NCI-H2227 (cell line): ENCODE data around the gene FHL5.
"Not testable (repeated sequence)": the region's sequence is repeated elsewhere in the genome, so short reads cannot be mapped to it uniquely, and the experiment has no call there.

Experiments
- DNase-seq: peaks from one replicate; lab custom pipeline; 2025; ENCODE audit not compliant: unreplicated experiment; lab: John Stamatoyannopoulos, UW

The FHL5 gene

DNA sequence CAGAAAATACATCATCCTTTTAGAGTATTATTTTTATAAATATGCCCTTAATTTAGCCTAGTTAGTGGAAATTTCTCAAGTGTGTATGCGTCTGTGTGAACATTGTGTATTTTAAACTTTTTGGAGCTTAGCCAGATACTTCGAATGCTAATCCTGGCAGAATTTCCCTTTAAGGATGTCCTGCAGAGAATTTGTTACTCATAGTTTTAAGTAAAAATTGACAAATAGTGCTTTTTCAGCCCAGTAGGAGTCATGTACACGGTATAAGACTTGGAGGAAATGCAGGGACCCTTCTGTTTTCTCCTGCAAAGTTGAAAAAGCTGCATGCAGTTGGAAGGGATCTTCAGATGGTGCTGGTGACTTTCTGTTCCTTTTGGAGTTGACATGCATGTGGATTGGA lies at the start of gene FHL5:
Gene FHL5 (plus strand): TSS at position 243 of the 400 bp plus-strand sequence. CDS start 40,486 bp downstream, outside the sequence.
- no peak for DNase-seq

DNA sequence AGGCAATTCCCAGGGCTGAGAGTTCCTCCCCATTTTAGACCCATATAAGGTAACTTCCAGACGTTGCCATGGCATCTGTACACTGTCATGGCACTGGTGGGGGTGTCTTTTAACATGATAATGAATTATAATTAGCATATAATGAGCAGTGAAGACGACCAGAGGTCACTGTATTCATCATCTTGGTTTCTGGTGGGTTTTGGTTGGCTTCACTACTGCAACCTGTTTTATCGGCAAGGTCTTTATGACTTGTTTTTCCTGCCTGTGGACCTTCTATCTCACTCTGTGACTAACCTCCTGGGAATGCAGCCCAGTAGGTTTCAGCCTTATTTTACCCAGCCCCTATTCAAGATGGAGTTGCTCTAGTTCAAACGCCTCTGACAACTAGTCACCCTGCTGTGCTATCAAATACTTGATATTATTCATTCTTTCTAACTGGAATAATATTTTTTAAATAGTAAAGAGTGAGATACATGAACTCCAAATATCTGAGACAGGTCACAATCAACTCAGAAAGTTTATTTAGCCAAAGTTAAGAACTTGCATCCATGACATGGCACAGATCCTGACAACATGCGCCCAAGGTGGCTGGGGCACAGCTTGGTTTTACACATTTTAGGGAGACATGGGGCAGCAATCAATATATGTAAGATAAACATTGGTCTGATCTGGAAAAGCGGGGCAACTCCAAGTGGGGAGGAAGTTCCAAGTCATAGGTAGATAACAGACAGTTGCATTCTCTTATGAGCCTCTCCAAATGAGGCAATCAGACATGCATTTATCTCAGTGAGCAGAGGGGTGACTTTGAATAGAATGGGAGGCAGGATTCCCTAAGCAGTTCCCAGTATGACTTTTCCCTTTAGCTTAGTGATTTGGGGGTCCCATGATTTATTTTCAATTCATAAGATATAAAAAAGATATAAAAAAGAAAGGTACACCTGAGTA lies 42.5 kb upstream of the FHL5 start:
- no peak for DNase-seq

GRCh38 chr6:96521306-96521643 lies 41.7 kb upstream of the FHL5 start:
- DNase-seq: no peak

GRCh38 chr6:96521644-96522464 lies 41.1 kb upstream of the FHL5 start, which contains the start of gene UFL1:
TSS of gene UFL1 (plus strand) at chr6:96521806. CDS start at chr6:96521874, 68 bp downstream.
- peak; percentile 92 for DNase-seq

GRCh38 chr6:96522465-96523009 lies 40.4 kb upstream of the FHL5 start:
- DNase-seq: no peak

GRCh38 chr6:96528193-96528592 lies 34.7 kb upstream of the FHL5 start:
- DNase-seq: no peak

DNA sequence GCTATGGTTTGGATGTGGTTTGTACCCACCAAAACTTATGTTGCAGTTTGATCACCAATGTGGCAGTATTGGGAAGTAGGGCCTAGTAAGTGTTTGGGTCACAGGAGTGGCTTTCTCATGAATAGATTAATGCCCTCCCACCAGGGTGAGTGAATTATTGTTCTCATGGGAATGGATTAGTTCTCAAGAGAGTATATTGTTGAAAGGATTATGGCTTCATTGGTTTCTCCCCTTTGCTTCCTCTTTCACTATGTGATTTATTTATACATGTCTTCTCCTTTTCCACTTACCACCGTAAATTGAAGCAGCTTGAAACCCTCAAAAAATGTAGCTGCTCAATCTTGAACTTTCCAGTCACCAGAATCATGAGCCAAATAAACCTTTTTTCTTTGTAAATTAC lies 30.5 kb upstream of the FHL5 start:
- no peak for DNase-seq

- DNase-seq: no peak
Observed at GRCh38 chr6:96537726-96538125, 25.2 kb upstream of the FHL5 start.

DNA sequence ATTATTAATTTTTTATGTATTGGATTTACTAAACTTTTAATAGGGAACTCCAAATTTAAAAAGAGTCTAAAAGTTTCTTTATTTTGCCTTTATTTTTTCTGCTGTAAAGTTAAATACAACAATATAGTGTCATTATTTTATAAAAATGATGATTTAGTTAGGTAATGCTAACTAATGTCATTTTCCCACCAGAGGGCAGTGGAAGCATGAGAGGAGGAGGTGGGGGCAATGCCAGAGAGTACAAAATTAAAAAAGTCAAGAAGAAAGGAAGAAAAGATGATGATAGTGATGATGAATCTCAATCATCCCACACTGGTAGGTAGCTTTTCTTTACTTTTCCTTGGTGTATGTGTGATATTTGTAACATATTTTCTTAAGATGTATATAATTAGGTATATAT lies 20.2 kb upstream of the FHL5 start:
- peak; percentile 3 for DNase-seq

GRCh38 chr6:96545882-96546281 lies 17.0 kb upstream of the FHL5 start:
- DNase-seq: no peak

DNA sequence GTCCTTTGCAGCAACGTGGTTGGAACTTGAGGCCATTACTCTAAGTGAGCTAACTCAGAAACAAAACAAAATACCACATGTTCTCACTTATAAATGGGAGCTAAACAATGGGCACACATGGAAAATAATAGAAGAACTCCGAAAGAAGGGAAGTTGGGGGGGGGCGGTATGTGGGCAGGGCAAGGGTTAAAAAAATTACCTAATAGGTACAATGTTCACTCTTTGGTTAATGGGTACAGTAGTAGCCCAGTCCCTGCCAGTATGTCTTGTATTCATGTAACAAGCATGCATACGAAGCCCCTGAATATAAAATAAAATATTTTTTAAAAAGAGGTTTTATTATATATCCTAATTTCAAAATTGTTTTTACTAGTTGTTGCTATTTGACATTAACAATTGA lies 15.3 kb upstream of the FHL5 start:
- DNase-seq: no peak

GRCh38 chr6:96554558-96554957 lies 8.4 kb upstream of the FHL5 start:
- DNase-seq: no peak

DNA sequence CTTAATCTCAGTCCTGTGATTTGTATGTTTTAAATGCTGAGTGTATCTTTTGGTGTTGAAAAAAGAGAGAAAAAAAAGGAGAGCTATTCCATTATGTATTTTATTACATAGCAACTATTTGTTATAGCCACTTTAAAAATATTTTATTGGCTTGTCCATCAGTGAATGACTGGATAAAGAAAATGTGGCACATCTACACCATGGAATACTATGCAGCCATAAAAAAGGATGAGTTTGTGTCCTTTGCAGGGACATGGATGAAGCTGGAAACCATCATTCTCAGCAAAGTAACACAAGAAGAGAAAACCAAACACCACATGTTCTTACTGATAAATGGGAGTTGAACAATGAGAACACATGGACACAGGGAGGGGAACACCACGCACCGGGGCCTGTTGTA lies 3.2 kb upstream of the FHL5 start:
- DNase-seq: not testable (repeated sequence)

- no peak for DNase-seq
Observed at GRCh38 chr6:96563853-96564252, 925 bp downstream of the FHL5 start.

GRCh38 chr6:96570053-96570452 lies 7.1 kb downstream of the FHL5 start:
- DNase-seq: no peak

DNA sequence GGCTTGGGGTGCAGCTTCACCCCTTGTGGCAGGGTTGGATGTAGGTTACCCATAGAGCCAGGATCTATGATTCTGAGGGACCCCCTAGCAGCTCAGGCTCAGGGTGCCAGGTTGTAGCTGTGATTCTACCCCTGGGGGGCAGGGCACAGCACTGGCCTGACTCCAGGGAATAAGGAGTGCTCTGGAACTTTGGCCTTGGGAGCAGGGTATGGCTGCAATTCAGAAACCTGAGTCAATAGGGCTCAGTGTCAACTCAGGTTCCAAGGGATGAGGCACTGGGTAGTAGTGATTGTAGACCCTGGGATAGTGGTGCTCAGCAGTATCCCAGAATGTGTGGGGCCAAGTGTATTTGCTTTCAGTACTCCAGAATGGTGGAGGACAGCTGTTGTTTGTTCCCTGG lies 8.6 kb downstream of the FHL5 start:
- DNase-seq: no peak

GRCh38 chr6:96575359-96575758 lies 12.4 kb downstream of the FHL5 start:
- no peak for DNase-seq

DNA sequence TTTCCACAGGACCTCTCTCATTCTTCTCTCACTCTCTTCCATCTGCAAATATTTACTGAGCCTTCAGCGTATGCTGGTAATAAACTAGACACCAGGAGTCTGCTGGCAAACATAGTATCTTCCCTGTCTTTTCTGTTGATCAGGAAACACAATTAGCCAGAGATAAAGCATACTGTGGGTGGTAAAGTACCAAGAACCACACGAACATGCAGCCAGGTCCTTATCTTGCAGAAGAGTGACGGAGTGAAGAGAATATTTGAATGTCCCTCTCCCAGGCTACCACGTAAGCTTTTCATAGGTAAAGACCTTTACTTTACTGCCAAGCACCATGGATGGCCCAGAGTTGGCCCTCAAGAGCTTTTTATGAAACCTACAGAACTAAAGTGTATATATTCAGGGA lies 13.3 kb downstream of the FHL5 start:
- DNase-seq: no peak

DNA sequence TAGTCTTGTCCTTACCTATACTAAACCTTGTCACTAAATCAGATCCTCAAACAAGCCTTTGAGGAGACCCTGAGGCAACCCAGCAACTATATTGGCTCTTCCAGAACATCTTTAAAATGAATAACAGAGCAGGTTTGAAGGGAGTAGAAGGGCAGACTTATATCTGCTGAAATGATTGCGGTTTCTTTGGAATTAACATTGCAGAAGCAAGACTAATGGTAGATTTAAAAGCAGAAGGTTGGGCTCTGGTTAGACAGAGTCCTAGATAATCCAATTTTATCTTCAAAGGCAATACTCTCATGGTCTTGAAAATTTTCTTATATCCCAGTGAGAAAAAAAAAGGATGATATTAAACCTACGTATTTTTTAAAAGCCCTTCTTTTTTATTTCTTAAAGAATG lies 19.1 kb downstream of the FHL5 start:
- no peak for DNase-seq

DNA sequence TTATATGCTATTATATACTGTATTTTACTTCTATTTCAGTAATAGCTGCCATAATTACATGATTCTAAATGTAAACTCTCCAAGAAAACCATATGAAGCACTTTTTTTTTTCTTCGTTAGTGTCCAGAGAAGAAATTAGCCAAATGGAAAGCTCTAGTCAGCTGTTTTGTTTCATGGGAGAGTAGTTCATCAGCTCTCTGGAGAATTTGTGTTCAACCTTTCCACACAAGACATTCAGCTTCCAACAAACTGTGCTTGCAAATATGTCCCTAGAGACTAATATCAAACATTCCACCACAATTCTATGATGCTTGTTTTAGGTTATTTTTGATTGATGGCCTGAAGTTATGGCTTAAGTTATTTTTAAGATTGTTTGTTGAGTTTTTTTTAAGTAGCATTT lies 19.5 kb downstream of the FHL5 start:
- DNase-seq: no peak

- DNase-seq: no peak
Observed at GRCh38 chr6:96604420-96604819, 41.5 kb downstream of the FHL5 start.

GRCh38 chr6:96608074-96608473 lies 45.1 kb downstream of the FHL5 start:
- no peak for DNase-seq
